Middle frontal gyrus (tissue), 1 donor: Measurements from ENCODE around the gene ZNHIT3.

ENCODE experiments used
- DNase-seq: peaks from one replicate; pipeline ENCODE4 v3.0.0-alpha.2; 2015; ENCODE audit warnings: low spot score; ENCODE audit errors: extremely low spot score

The ZNHIT3 gene

GRCh38 chr17:36509272-36509985, 22.9 kb downstream of the ZNHIT3 start:
- no peak for DNase-seq

DNA sequence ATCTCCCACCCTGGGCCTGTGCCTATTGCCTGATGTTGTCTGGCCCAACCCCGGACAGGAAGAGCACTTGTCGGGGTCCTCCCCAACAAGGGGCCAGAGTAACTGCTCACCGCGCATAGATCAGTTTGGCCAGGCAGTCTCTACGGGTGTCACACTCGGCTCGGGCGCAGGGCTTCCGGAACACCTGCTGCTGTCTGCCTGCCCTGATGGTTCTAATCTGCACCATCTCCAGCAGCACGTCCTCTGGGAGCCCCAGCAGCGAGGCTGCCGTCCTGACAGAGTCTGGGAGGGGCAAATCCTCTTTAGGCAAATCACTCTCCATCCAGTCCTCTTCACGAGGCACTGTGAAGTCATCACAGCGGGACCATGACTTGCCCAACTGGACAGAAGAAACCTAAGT, 24.2 kb downstream of the ZNHIT3 start:
- no peak for DNase-seq

DNA sequence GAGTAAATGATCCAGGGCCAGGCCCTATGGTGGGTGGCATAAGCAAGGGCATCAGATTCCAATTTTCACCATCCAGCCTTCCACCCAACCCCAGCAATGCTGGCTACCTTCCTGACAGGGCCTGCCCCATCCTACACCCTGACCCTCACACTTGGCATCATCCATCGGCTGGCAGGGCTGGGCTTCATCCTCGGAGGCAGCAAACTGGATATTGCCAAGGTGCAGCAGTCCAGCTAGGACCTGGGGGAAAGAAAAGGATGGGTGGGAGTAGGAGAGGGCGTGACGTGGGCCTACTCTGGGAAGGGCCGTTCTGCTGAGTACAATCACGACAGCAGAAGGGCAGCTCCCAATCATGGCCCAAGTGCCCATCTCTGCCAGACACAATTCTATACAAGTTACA, 24.7 kb downstream of the ZNHIT3 start:
- no peak for DNase-seq

DNA sequence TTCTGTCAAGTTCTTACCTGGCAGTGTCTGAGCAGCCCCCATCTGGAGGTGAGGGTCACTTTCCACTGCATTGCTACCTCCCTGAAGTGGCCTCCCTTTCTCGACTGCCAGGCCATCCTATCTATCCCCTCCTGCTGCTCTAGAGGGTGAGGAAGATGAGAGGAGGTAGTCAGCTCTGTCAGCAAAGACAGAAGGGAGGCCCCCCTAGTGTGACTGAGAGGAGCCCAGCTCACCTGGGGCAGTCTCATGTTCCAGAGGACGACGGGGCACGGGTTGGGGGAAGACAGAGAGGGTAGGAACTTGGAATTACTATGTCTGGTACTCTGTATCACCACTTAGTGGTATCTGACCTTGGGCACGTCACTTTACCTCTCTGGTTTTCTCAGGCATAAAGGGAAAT, 26.2 kb downstream of the ZNHIT3 start:
- no peak for DNase-seq

DNA sequence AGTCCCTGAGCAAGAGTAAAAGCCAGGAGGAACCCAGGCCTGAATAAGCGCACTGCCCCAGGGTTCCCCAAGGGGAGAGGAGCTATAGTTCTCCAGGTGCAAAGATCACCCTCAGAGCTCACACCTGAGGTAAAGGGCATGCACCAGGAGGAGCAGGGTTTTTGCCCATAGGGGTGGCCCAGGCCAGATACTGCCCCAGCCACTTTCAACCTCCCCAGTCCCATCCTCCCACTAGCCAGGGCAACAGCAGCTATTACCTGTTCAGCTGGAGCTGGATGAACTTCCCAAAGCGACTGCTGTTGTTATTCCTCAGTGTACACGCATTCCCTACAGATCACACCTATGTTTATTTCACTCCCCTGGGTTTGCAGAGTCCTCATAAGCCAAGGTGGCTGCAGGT, 28.4 kb downstream of the ZNHIT3 start:
- DNase-seq: no peak

DNA sequence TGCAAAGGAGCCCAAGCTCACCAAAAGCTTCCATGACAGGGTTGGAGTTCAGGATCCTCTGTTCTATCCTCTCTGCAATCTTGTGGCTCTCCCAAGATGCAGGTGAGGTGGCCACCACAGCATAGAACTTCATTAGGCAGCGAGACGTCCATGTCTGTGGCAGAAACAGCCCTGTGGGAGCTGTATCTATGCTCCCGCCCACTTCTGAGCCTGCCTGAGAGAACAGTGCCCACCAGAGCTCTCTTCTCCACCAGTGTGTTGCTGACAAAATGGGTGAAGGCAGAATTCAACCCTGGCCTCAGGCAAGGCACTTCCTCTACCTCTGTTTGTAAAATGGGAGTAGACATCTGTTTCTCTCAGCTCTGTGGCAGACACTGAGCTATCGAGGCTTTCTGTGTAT, 29.4 kb downstream of the ZNHIT3 start:
- DNase-seq: no peak

DNA sequence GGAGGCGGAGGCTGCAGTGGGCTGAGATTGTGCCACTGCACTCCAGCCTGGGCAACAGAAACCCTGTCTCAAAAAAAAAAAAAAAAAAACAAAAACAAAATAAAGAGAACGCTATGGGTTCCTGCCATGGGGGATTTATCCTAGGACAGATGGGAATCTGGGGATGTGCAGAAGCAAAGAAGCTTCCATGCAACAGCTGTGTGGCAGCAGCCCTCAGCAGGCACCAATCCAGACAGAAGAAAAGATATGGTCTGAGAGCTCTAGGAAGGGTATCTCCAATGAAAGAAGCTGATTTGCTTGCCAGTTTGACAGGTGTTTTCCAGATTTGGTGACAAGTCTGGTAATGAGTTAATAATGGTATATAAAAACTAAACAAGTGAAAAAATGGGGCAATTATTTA, 36.6 kb downstream of the ZNHIT3 start:
- no peak for DNase-seq

DNA sequence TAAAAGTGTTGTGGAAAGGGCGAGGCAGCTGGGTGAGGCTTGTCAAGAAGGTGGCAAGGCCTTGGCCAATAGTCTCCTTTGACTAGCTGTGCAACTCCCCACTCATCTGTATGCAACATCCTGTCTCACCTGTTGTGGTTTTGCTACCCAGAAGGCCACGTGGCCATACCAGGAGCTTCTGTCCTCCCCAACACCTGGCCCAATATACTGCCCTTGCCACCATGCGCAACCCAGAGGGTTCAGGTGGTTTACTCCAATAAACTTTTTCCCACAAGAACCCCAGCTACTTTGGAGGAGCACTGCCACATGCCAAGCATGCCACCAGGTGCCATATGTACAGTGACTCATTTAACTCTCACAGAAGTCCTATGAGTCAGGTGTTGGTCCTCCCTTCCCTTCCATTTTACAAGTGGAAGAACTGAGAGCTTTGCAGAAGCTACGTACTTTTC, 38.0 kb downstream of the ZNHIT3 start:
- DNase-seq: no peak

DNA sequence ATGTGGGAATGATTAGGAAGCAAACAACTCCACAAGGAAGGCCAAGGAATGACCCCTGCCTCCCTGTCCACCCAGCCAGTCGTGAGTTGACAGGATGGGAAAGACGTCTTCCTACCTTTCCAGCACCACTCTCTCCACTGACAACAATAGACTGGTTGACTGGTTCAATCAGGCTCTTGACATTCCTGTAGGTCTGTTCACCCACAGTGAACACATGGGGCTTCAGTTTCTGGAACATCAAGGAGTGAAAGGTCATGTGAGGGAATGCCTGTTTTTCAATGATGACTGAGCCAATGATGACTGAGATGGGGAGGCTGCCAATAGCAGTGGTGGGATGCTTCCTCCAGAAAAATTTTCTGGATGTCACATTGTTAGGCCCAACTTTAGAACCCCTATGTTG, 38.6 kb downstream of the ZNHIT3 start:
- DNase-seq: no peak

DNA sequence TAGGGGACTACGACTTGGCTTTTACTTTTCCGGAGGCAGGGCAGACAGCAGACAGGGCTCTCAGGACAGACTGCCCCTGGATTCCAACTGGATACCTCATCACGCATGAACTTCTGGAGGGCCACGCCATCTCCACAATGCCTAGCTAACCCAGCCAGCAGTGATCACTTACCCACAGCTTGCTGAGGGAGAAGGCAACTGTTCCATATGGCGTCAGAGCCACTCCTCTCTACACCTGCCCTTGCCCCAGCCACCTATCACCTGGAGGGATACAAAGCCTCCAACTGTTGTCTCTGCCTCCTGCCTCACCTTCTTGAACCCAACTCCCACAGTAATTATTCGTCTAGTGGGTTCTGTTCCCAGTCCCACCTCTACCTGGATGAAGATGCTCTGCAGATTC, 39.4 kb downstream of the ZNHIT3 start:
- DNase-seq: no peak

DNA sequence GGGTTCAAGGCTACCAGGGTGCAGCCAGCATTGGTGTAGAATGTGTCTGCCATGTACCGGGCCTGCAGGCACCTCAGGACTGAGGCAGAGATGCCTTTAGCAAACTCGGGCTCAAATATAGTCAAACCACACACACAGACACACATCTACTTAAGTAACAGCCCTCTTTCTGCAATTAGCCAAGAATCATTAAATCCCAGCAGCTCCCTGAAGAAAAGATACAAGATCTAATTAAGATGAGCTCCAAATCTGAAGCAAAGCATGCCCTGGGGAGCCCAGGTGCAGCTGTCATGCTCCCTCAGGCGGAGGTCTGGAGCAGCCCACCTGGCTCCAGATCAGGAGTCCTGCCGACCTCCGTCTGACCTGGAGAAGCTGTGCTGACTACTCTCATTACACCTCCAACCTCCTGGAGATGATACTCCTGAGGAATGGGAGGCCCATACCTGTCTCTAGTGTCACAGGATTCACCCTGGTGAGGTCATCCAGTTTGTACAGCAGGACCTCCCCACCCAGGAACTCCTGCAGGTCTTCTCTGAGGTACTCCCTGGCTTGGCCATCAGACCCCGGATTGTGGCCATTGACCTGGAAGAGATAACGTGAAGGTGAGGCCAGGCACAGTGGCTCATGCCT, 41.3 kb downstream of the ZNHIT3 start:
- DNase-seq: no peak

DNA sequence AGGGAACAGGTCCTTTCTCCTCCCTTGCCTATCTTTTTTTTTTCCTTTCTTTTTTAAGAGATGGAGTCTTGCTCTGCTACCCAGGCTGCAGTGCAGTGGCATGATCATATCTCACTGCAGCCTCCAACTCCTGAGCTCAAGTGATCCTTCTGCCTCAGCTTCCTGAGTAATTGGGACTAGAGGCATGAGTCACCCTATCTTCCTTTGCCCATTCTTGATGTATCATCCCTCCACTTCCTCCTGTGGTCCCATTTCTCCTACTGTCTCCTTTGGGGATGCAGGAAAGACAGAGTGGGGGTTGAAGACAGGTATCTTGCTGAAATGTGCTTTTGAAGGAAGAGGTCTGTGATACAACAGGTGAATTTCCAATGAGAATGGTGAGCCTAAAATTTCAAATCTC, 42.6 kb downstream of the ZNHIT3 start:
- no peak for DNase-seq

DNA sequence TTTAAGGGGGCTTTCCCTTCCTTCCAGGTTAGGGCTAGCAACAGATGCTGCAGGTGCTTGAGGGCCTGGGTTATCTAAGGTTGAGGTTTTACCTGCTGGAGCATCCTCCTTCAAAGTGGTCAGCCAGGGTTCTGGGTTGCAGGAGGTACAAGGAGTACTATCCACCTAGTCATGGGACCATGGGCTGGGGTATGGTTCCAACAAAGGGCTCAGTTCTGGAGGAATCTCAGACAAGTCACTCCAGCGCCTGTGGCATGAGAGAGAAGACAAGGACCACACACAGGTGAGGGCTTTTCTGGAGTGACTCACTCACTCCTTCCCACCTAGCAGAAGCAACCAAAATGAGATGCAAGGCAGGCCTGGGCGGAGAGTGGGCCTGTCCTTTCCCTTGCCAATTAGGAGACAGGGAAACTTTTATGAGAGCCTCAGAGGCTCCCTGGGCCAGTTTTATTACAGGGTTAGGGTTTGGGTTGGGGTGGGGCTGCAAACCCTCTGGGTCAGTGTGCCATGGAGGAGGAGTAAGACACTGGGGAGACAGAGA, 46.0 kb downstream of the ZNHIT3 start:
- DNase-seq: no peak

DNA sequence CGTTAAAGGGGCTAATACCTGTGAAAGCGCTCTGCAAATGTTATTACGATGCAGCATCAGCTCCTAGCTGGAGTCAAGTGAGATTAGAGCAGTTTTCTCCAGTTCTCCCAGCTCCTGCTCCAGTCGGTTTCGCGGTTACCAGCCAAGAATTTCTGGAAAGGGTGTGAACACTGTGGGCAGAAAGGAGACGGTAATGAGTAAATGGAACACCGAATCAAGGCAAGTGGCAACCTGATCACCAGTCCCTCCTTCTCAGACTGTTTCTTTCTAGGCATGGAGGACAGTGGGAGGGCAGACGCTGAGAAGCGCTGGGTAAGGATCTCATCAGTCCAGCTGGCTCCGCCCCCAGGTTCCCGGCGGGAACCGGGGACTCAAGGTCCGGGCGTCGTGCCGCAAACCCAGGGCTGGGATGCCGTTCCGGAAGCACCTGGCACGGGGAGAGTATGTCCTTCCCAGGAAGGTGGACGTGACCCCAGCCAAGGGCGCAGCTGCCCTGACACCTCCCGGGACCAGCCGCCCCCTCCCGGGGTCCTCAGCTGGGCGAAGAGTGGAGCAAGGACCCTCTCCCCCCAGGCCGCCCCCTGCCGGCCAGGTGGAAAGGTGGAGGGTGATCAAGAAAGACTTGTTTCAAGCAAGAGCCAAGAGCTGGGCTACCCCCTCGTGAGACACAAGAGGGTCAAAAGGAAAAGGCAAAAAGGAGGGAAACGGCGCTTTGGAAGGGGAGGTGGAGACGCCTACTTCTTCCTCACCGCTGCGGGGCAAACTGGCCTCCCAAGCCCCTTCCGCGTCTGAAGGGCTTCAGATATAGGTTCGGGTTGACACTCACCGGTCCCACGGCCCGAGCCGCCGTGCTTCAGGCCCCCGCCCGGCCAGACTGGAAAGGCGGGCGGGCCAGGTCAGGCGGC, 47.7 kb downstream of the ZNHIT3 start:
- DNase-seq: no peak

- peak; percentile 83 for DNase-seq
These were observed 48.6 kb downstream of the ZNHIT3 start, which contains the start of the genes MYO19 and PIGW for GRCh38 chr17:36534840-36535668. Gene MYO19, minus strand, starts transcription at chr17:36534868. Its CDS starts 2,330 bp downstream, at chr17:36532538. Gene PIGW, plus strand, starts transcription at chr17:36534987. Its CDS starts 2,115 bp downstream, at chr17:36537102.

- DNase-seq: no peak
These were observed 49.2 kb downstream of the ZNHIT3 start for GRCh38 chr17:36535669-36536081.

DNA sequence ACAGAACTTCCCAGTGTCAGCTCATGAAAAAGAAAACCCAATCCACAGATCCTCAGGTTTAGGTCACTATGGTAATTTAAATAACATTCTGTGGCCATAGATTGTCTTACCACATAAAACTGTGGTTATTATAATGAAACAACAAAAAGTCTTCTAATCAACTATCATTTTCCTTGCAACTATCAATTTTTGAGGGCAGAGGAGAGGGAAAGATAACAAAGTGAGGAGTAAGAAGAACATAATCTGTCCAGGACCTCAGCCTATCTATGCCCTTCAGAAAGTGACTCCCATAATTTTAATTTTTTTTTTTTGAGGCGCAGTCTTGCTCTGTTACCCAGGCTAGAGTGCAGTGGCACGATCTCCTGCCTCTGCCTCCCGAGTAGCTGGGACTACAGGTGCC, 54.2 kb downstream of the ZNHIT3 start:
- DNase-seq: no peak

GRCh38 chr17:36542755-36543154, 56.3 kb downstream of the ZNHIT3 start:
- DNase-seq: no peak

- no peak for DNase-seq
These were observed 57.5 kb downstream of the ZNHIT3 start for GRCh38 chr17:36544044-36544306.

DNA sequence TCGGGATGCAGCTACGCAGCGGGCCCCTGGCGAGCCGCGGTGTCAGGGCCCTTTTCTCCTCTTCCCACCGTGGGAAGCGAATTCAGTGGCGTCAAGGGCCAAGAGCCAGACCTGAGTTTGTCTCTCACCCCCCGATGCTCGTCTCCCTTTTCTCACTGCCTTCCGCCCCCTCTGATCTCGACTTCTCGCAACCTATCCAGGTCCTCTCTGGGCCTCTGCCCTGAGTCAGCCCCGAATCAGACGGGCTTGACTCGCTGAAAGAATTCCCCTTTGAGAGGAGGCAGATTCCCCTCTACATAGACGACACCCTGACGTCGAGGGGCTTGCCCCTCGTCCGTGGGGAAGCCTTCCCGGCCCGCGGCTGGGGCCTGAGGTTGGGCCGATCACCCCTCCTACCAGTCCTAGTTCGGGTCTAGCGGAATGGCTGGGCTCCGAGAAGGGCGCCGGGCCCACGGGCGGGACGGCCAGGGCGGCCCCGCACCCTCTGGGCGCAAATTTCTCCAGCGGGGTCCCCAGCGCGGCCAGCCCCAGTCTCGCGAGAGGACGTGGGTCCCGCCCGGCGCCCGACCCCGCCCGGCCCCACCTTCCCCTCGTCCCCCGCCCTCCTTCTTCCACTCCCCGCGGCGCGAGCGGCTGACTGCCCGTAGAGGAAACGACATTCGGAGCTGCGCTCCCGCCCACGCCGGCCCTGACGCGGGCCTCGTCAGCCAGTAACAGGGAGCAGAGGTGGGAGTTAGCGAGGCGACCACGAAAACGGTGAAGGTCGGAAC, 58.0 kb downstream of the ZNHIT3 start, which contains the start of gene GGNBP2:
Gene GGNBP2 (plus strand): TSS at position 613 of the 770 bp plus-strand sequence. CDS start 806 bp downstream, outside the sequence.
- peak; percentile 86 for DNase-seq
